ENCODE measurements around the gene CES3. TPM values are rescaled to one million over a fixed set of nuclear protein-coding genes. Genes with fewer than 3 reads are reported as not detected.

Gene CES3
- total and polyA plus RNA-seq, 9 of the 15 experiments (the other 6 are each of a cell fraction or from before 2014, with no cell fraction given) = 0.06 to 2.2 (median 0.68) TPM

GRCh38 chr16:66961914-66962313 lies 848 bp downstream of the CES3 start (continued):
- no peak for TF ChIP-seq ZNF124 (CRISPR knock-in tag; IDR thresholded peaks at IDR 0.05)
- TF ChIP-seq ZNF780A (CRISPR knock-in tag; IDR thresholded peaks at IDR 0.05) = no peak
- TF ChIP-seq ZZZ3 (IDR thresholded peaks at IDR 0.05) = no peak
- TF ChIP-seq NFATC3 (IDR thresholded peaks at IDR 0.05) = no peak
- TF ChIP-seq ZNF445 (CRISPR knock-in tag; IDR thresholded peaks at IDR 0.05; ENCODE audit: low read depth) = no peak
- TF ChIP-seq DMBX1 (CRISPR knock-in tag; IDR thresholded peaks at IDR 0.05; ENCODE audit: borderline replicate concordance) = no peak
- no peak for TF ChIP-seq ZNF76 (CRISPR knock-in tag; IDR thresholded peaks at IDR 0.05; ENCODE audit: borderline replicate concordance)
- TF ChIP-seq SMARCC2 (IDR thresholded peaks at IDR 0.05; ENCODE audit: low read depth) = no peak
- TF ChIP-seq HNRNPK (IDR thresholded peaks at IDR 0.05; ENCODE audit: low read depth, low read length, poor library complexity, severe bottlenecking) = no peak
- no peak for TF ChIP-seq BCOR (IDR thresholded peaks at IDR 0.05)

- 30% methylated on average over 6 of the region's 6 CpGs for WGBS (ENCODE audit: insufficient coverage, low coverage, missing lambda C conversion rate)
- in situ Hi-C loops (cut with MboI) (loop anchor here (25.0 kb wide), 2 partner anchors 198 to 448 kb away; partner anchors contain the start of genes B3GNT9, FBXL8, HSF4 and NOL3), intact Hi-C loops (cut with micrococcal nuclease) (no loop called here)
- H2AFZ ChIP-seq (ENCODE audit: low read depth, low read length) = no peak overlapping the region
- no peak overlapping the region for H3K4me2 ChIP-seq (ENCODE audit: insufficient read depth, low read length)
- no TSS peak for BruUV-seq (replicated peaks)
- no peaks in the 10 kb centered on the region for H3K36me3 ChIP-seq (ENCODE audit: control insufficient read depth, insufficient read depth, low read length)
- ChIA-PET CTCF (ENCODE audit: low intra/inter-chr PET ratio) (no interaction called here), POLR2A (no interaction called here)
- no peaks in the 10 kb centered on the region for H3K9me1 ChIP-seq (ENCODE audit: control insufficient read depth, insufficient read depth, low read length)
- no peak overlapping the region for H3K4me3 ChIP-seq
- peak overlapping the region in 1 of 2 experiments; percentile 23; a peak in 1 of 4 replicates for H3K9ac ChIP-seq (ENCODE audit: insufficient read depth in 1 of 2, low read depth in 2 of 2, low read length in 2 of 2)
- H3K79me2 ChIP-seq (ENCODE audit: control insufficient read depth, insufficient read depth, low read length) = no peaks in the 10 kb centered on the region
- no peak for DNase-seq (ENCODE audit: extremely low read depth in 1 of 4, low spot score in 3 of 4)
- H3K27me3 ChIP-seq (ENCODE audit: control insufficient read depth in 2 of 2, insufficient read depth in 2 of 2, low read length in 2 of 2) = peaks cover 2 to 13% of the 10 kb centered on the region in 2 experiments; a peak in 2 of 5 replicates
- ATAC-seq = no peak
- no peaks in the 10 kb centered on the region for H3K9me3 ChIP-seq (replicated peaks; ENCODE audit: control insufficient read depth, insufficient read depth, low read depth, low read length)
- no peak for TF ChIP-seq MEIS2 (IDR thresholded peaks at IDR 0.05; ENCODE audit: partially characterized antibody)
- TF ChIP-seq HDAC3 (IDR thresholded peaks at IDR 0.05; ENCODE audit: borderline replicate concordance, partially characterized antibody) = no peak
- TF ChIP-seq ZNF639 (CRISPR knock-in tag; conservative IDR thresholded peaks at IDR 0.05 in 1 of 2, IDR thresholded peaks at IDR 0.05 in 1 of 2) = no peak
- no peak for TF ChIP-seq ZBED1 (IDR thresholded peaks at IDR 0.05)
- TF ChIP-seq XRCC4 (IDR thresholded peaks at IDR 0.05; ENCODE audit: extremely low read depth, insufficient read depth, insufficient read length) = no peak
- no peaks in the 10 kb centered on the region for H4K20me1 ChIP-seq (replicated peaks; ENCODE audit: control insufficient read depth, insufficient read depth, low read length)
- peaks cover 0 to 7% of the 10 kb centered on the region in 2 experiments; a peak in 2 of 5 replicates for H3K4me1 ChIP-seq (replicated peaks in 1 of 2; ENCODE audit: control insufficient read depth in 2 of 2, insufficient read depth in 2 of 2, low read length in 2 of 2)
- FAIRE-seq = no peak
- H3K27ac ChIP-seq (ENCODE audit: extremely low read depth, low read depth, low read length) = no peak overlapping the region
These were observed 3.0 kb downstream of the CES3 start for GRCh38 chr16:66964049-66964448.

Data from K562 (cell line).